NCI-H748 (cell line): ENCODE results near the gene NFX1.
"Not testable (repeated sequence)": the region's sequence is repeated elsewhere in the genome, so short reads cannot be mapped to it uniquely, and the experiment has no call there.

ENCODE experiments used
- DNase-seq: peaks from one replicate; lab custom pipeline; 2025; ENCODE audit not compliant: unreplicated experiment; lab: John Stamatoyannopoulos, UW

NFX1 gene

DNA sequence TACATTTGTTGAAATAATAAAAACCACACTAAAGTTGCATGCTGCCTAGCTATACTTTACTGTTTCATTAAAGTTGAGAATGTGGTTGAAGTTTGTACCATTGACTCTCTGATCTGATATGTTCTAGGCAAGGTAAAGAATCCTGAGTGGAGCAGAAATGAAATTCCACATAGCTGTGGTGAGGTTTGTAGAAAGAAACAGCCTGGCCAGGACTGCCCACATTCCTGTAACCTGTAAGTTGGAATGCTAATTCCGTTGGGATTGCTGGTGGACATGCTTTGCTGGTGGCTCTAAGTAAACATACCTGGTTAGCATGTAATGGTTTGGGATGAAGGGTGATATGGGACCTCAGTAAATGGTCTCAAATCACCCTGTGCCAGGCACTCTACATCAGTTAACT is 16.8 kb downstream of the NFX1 start:
- no peak for DNase-seq

GRCh38 chr9:33309903-33310302 is 19.6 kb downstream of the NFX1 start:
- DNase-seq = no peak

GRCh38 chr9:33310748-33311147 is 20.4 kb downstream of the NFX1 start:
- DNase-seq = no peak

GRCh38 chr9:33311953-33312352 is 21.6 kb downstream of the NFX1 start:
- DNase-seq = no peak

- no peak for DNase-seq
Observed at GRCh38 chr9:33315371-33315770, 25.1 kb downstream of the NFX1 start.

- not testable (repeated sequence) for DNase-seq
Observed at GRCh38 chr9:33317136-33317535, 26.8 kb downstream of the NFX1 start.

DNA sequence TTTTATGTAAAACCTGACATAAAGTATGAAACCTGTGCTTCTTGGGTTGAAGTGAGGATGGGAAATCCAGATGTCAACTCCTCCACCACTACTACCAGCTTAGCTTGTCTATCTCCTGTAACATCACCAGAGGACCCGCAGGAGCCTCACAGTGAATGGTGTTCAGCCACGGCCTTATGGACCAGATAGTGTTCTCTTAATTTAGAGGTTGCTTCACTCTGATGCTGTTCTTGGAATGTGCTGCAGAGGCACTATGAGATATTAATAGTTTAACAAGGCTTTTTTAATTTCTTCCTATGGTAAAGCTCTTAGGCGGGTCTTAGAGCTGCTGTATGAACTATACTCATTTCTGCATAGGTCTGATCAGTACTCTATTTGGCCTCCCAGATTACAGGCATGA is 27.9 kb downstream of the NFX1 start:
- DNase-seq = no peak

- no peak for DNase-seq
Observed at GRCh38 chr9:33318781-33319180, 28.5 kb downstream of the NFX1 start.

- no peak for DNase-seq
Observed at GRCh38 chr9:33320230-33320567, 29.9 kb downstream of the NFX1 start.

DNA sequence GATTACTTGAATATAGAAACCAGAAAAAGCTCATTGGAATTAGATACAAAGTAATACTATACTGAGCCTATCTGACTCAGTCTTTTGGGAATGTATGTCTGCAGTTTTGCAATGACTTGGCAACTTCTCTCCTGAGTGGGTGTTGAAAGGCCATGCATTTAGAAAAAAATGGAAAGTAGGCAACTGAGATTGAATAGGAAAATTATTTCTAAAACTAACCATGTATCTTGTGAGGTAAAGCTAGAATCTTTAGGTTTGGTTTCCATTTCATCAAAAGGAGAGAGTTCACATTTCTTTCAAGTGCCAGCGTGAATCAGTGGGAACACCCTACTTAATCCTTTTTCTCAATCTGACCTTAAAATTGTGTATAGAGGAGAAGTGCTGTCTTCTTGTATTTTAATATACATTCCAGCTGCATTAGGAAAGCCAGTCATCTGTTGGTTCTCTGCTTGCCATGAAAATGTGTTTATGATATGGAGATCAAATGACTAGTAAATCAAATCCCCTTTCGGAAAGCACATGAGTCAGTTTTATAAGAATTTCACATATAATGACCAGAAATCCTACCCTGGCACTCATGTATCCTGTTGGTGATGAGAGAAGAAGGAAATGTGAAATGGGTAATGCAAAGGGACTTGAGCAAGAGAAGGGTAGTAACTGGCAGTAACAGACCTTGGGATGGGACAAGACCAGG is 30.4 kb downstream of the NFX1 start:
- no peak for DNase-seq

DNA sequence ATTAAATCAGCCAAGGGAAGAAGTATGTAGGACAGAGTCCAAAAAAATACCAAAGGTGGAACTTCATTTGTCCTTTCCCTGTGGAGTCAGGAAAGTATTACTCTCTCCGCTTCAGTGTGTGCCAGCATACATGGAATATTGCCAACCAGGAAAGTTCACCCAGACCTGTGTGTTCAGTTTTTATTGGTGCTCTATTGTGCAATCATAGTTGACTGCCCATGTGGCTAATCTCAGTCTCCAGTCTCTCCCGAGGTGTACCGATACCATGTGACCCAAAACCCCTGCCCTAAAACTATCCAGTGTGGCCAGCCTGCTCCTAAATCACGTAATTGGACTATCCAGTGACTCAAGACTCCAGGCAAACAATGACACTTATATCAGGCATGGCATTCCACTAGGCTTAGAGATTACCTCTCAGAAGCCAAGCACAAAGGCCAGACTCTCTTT is 38.8 kb downstream of the NFX1 start:
- no peak for DNase-seq

DNA sequence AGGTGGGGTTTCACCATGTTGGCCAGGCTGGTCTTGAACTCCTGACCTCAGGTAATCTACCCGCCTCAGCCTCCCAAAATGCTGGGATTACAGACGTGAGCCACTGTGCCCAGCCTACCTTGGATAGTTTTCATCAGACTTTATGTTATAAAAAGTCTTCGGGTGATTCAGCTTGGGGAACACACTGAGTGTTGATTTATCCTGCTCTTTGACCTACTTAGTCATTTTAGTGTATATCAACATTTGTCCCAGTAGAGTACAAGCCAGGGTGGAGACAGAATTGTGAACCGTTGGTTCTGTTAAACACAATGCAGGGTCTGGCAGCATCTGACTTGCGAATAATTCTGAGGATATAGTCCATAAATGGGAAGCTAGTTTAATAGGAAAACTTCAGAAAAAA is 39.7 kb downstream of the NFX1 start:
- DNase-seq = no peak

DNA sequence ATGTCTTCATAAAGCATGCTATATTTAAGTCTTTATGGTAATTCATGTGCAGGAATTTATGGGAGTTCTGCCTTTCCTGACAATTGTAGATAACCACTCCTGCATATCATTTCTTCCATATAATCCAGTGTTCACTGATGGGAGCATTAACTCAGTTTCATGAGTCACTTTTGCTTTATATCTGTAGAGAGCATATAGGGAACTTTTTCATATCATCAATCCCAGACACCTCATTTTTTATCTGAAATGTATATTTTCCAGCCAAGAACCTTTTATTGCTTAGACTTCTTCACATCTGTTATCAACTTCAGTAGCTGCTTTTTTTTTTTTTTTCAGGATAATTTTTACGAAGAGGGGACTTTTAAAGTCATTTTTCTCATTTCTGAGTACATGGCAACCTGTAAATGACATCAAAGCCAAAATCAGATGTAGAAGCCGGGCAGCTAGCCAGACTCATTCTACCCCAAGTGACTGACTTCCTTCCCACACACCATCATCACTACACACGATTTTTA is 41.1 kb downstream of the NFX1 start:
- DNase-seq = no peak

GRCh38 chr9:33332011-33332410 is 41.7 kb downstream of the NFX1 start:
- no peak for DNase-seq

- DNase-seq = not testable (repeated sequence)
Observed at GRCh38 chr9:33332956-33333355, 42.6 kb downstream of the NFX1 start.

- no peak for DNase-seq
Observed at GRCh38 chr9:33340186-33340585, 49.9 kb downstream of the NFX1 start.

- no peak for DNase-seq
Observed at GRCh38 chr9:33341182-33341581, 50.9 kb downstream of the NFX1 start.

- no peak for DNase-seq
Observed at GRCh38 chr9:33344145-33344544, 53.8 kb downstream of the NFX1 start.

DNA sequence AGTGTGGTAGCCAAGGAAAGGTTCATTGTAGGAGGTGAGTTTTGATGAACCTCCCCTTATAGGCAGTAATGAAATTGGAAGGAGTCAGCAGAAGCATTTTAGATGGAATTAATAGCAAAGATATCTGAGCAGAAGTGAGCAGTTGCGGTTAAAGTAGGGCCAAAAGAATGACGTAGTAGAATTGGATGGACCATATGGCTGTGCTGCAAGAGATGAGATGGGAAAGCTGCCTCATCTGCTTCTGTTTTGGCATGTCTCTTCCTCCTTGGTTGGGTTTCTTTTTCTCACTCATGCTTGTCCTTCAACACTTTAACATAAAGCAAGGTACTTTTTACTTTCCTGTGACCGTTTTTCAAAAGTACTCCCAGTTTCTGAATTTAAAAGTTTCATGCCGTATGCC is 56.2 kb downstream of the NFX1 start:
- no peak for DNase-seq

DNA sequence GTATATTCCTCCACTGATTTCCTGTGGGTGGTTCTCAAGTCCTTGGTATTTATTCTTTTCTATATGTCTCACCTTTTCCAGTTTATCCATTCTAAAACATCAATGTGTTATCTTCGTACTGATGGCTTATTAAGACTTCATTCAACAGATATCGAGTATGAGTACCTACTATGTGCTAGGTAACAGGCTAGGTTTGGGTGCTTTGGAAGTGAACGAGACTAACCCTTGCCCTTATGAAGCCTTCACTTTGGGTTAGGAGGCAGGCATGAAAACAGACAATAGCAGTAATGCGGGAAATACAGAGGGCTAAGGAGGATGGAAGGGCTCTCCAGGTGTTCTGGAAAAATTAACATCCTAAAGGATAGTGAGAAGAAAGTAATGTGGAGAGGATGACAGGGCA is 58.7 kb downstream of the NFX1 start:
- DNase-seq = no peak

- no peak for DNase-seq
Observed at GRCh38 chr9:33349743-33350142, 59.4 kb downstream of the NFX1 start.

- DNase-seq = no peak
Observed at GRCh38 chr9:33350310-33350709, 60.0 kb downstream of the NFX1 start.

DNA sequence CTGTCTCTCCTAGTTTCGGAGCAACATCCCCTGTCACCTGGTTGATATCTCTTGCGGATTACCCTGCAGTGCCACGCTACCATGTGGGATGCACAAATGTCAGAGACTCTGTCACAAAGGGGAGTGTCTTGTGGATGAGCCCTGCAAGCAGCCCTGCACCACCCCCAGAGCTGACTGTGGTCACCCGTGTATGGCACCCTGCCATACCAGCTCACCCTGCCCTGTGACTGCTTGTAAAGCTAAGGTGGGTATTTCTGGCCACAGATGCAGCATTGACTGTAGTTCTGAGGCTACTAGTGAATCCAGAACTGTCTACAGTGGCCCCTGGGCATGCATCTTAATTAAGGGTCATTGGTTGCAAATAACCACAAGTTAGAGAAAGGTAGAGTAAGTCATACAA is 61.2 kb downstream of the NFX1 start:
- DNase-seq = no peak
